ENCODE results near the gene FKBP5. TPM values are rescaled to one million over a fixed set of nuclear protein-coding genes. Genes with fewer than 3 reads are reported as not detected.

Gene FKBP5
- total RNA-seq, 4 donors from 2014 or later, result 65.0 to 273 (median 103) TPM

GRCh38 chr6:35585658-35586057, 103.1 kb downstream of the FKBP5 start:
- TF ChIP-seq CTCF (IDR thresholded peaks at IDR 0.05), result no peak
- no peak for TF ChIP-seq POLR2A (IDR thresholded peaks at IDR 0.05)
- intact Hi-C loops (cut with DNase I), result no loop called here
- Histone ChIP-seq H3K36me3 (peaks cover 16 to 95% (median 22%) of the 10 kb centered on the region in 3 donors), H3K27me3 (no peaks in the 10 kb centered on the region), H3K9me3 (no peaks in the 10 kb centered on the region), H3K4me1 (peaks cover 16 to 83% (median 63%) of the 10 kb centered on the region in 3 donors), H3K27ac (peak overlapping the region; percentile 38 to 89 (median 72)), H3K4me3 (no peak overlapping the region)
- no peak for DNase-seq

GRCh38 chr6:35583893-35584688, 104.6 kb downstream of the FKBP5 start:
- H3K4me1 ChIP-seq, result peaks cover 10 to 67% (median 49%) of the 10 kb centered on the region in 3 donors
- WGBS, 2 donors, result 7 to 16% methylated on average over 6 of the region's 6 CpGs

GRCh38 chr6:35582315-35582714, 106.4 kb downstream of the FKBP5 start:
- Histone ChIP-seq H3K9me3 (no peaks in the 10 kb centered on the region), H3K27ac (peak overlapping the region; percentile 4 to 82 (median 16)), H3K36me3 (peaks cover 0 to 95% (median 19%) of the 10 kb centered on the region in 3 donors), H3K4me3 (no peak overlapping the region), H3K4me1 (peaks cover 10 to 49% (median 31%) of the 10 kb centered on the region in 3 donors), H3K27me3 (no peaks in the 10 kb centered on the region)
- WGBS, 2 donors, result 43 to 48% methylated on average over 2 of the region's 2 CpGs
- intact Hi-C loops (cut with DNase I), result loop anchor here (5.0 kb wide), 1 partner anchor 155 kb away; the partner anchor contains the start of gene ARMC12
- no peak for TF ChIP-seq CTCF (IDR thresholded peaks at IDR 0.05)
- TF ChIP-seq POLR2A (IDR thresholded peaks at IDR 0.05), result no peak
- DNase-seq, result no peak

More at GRCh38 chr6:35583893-35584688, 104.6 kb downstream of the FKBP5 start:
- DNase-seq, result no peak
- peak overlapping the region; percentile 41 to 89 (median 74) for H3K27ac ChIP-seq
- no peak overlapping the region for H3K4me3 ChIP-seq
- TF ChIP-seq CTCF (IDR thresholded peaks at IDR 0.05) (peak; percentile 41 to 87 (median 83)), POLR2A (IDR thresholded peaks at IDR 0.05) (no peak)
- no peaks in the 10 kb centered on the region for H3K9me3 ChIP-seq
- intact Hi-C loops (cut with DNase I), result loop anchor here (5.0 kb wide), 1 partner anchor 153 kb away; the partner anchor contains the start of gene ARMC12
- peaks cover under 1 to 95% (median 17%) of the 10 kb centered on the region in 3 donors for H3K36me3 ChIP-seq
- no peaks in the 10 kb centered on the region for H3K27me3 ChIP-seq

GRCh38 chr6:35581633-35582032, 107.1 kb downstream of the FKBP5 start:
- DNase-seq, result no peak
- H3K4me3 ChIP-seq, result no peak overlapping the region
- TF ChIP-seq POLR2A (IDR thresholded peaks at IDR 0.05), result no peak
- TF ChIP-seq CTCF (IDR thresholded peaks at IDR 0.05), result no peak
- peaks cover 7 to 42% (median 27%) of the 10 kb centered on the region in 3 donors for H3K4me1 ChIP-seq
- H3K36me3 ChIP-seq, result peaks cover 5 to 95% (median 21%) of the 10 kb centered on the region in 3 donors
- H3K9me3 ChIP-seq, result no peaks in the 10 kb centered on the region
- no peaks in the 10 kb centered on the region for H3K27me3 ChIP-seq
- peak overlapping the region in 3 of 4 donors; percentile 4 to 82 (median 17) for H3K27ac ChIP-seq
- 83 to 85% methylated on average over 4 to 6 of the region's 6 CpGs for WGBS, 2 donors
- intact Hi-C loops (cut with DNase I), result loop anchor here (5.0 kb wide), 1 partner anchor 156 kb away; the partner anchor contains the start of gene ARMC12

- no peak for DNase-seq
- H3K36me3 ChIP-seq, result peaks cover 13 to 95% (median 23%) of the 10 kb centered on the region in 3 donors
- no peak overlapping the region for H3K4me3 ChIP-seq
- intact Hi-C loops (cut with DNase I), result loop anchor here (5.0 kb wide), 1 partner anchor 156 kb away; the partner anchor contains the start of gene ARMC12
- no peak for TF ChIP-seq POLR2A (IDR thresholded peaks at IDR 0.05)
- TF ChIP-seq CTCF (IDR thresholded peaks at IDR 0.05), result no peak
- H3K9me3 ChIP-seq, result no peaks in the 10 kb centered on the region
- no peak overlapping the region for H3K27ac ChIP-seq
- peaks cover 3 to 34% (median 19%) of the 10 kb centered on the region in 3 donors for H3K4me1 ChIP-seq
- H3K27me3 ChIP-seq, result no peaks in the 10 kb centered on the region
These were observed 107.9 kb downstream of the FKBP5 start for GRCh38 chr6:35580836-35581235.

Measured in esophagus squamous epithelium (tissue), 5 donors.